Stimulated activated CD4-positive, alpha-beta T cell treated with anti-CD3 and anti-CD28 coated beads, Interleukin-1b, Interleukin-23, amount 100 ng/mL, for 24 hours (primary cell): ENCODE data around the gene TJP1.
"Not testable (repeated sequence)": the region's sequence is repeated elsewhere in the genome, so short reads cannot be mapped to it uniquely, and the experiment has no call there.

Source experiments
- DNase-seq, 4 experiments: peaks; one replicate each; pipeline ENCODE4 v3.0.0-alpha.2; 2020; ENCODE audit warnings: low read depth in 4 of 4, low spot score in 1 of 4

The TJP1 gene

GRCh38 chr15:29669823-29670222 lies 152.4 kb downstream of the TJP1 start:
- no peak for DNase-seq

GRCh38 chr15:29668120-29668602 lies 154.1 kb downstream of the TJP1 start:
- peak in 1 of 4 experiments; percentile 11 for DNase-seq

GRCh38 chr15:29666241-29666640 lies 156.0 kb downstream of the TJP1 start:
- DNase-seq, result no peak

GRCh38 chr15:29665444-29666003 lies 156.7 kb downstream of the TJP1 start:
- no peak for DNase-seq

DNA sequence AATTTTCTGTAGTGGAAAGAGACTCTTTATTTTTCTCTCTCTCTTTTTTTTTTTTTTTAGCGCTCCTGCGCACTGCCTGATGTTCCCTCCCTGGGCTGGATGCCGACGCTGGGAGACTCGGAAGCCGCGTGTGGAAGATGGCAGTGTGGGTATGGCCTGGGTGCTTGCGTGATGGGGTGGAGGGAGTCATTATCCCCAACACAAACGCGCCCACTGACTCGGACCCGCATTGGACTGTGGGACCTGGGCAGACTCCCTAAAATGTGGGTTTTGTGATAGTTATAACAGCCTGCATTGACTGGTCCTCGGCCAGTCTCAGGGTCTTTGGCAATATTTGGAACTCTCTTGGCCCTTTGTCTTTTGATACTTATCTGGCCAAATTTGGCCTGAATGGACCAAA lies 157.9 kb downstream of the TJP1 start:
- no peak for DNase-seq

- DNase-seq, result not testable (repeated sequence)
These were observed 164.8 kb downstream of the TJP1 start for GRCh38 chr15:29657476-29657817.

- no peak for DNase-seq
These were observed 165.4 kb downstream of the TJP1 start for GRCh38 chr15:29656636-29657475.

- no peak for DNase-seq
These were observed 169.7 kb downstream of the TJP1 start for GRCh38 chr15:29652595-29652994.

- no peak for DNase-seq
These were observed 170.6 kb downstream of the TJP1 start for GRCh38 chr15:29651476-29652233.
